ENCODE results near the gene KCND1. TPM values are rescaled to one million over a fixed set of nuclear protein-coding genes. Genes with fewer than 3 reads are reported as not detected.

KCND1 gene
- total and polyA plus RNA-seq, 8 donors, result 0.15 to 2.4 (median 0.45) TPM; not detected in 3

DNA sequence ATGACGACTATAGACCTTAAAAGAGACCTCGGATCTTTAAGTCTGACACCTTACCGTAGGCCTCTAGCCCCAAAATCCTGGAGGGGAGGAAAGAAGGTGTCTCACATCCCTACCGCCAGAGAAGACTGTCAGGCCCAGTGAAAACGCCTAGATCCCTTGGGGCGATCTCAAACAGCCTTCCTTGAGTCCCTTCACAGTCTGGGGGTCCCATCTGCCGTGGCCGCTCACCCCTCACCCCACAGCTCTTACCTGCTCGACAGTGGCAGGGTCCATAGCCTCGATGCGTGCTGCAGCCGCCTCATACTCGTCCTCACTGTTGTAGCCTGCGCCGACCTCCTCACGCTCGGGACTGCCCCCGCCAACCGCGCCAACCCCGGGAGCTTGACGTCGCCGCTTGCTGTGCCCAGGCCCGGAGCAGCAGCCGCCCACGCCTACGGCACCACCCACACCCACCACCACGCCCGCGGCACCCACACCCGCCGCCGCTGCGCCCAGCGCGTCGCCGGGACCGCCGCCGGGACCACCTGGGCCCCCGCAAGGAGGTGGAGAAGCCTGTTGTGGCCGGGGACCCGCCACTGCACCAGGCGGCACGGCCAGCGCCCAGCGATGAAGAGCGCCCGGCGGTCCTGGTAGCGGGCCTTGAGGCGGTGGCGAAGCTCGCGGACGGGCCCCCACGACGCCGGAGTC lies 14.8 kb downstream of the KCND1 start:
- TF ChIP-seq POLR2A (IDR thresholded peaks at IDR 0.05), result no peak
- TF ChIP-seq POLR2AphosphoS5 (IDR thresholded peaks at IDR 0.05), result no peak
- TF ChIP-seq, protein P1, sequence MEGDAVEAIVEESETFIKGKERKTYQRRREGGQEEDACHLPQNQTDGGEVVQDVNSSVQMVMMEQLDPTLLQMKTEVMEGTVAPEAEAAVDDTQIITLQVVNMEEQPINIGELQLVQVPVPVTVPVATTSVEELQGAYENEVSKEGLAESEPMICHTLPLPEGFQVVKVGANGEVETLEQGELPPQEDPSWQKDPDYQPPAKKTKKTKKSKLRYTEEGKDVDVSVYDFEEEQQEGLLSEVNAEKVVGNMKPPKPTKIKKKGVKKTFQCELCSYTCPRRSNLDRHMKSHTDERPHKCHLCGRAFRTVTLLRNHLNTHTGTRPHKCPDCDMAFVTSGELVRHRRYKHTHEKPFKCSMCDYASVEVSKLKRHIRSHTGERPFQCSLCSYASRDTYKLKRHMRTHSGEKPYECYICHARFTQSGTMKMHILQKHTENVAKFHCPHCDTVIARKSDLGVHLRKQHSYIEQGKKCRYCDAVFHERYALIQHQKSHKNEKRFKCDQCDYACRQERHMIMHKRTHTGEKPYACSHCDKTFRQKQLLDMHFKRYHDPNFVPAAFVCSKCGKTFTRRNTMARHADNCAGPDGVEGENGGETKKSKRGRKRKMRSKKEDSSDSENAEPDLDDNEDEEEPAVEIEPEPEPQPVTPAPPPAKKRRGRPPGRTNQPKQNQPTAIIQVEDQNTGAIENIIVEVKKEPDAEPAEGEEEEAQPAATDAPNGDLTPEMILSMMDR (IDR thresholded peaks at IDR 0.05), result no peak
- TF ChIP-seq EP300 (IDR thresholded peaks at IDR 0.05), result no peak
- intact Hi-C loops (cut with DNase I; ENCODE audit: low total_unique reads), result no loop called here
- Histone ChIP-seq H3K4me1 (peaks cover 0 to 58% (median 39%) of the 10 kb centered on the region in 4 donors), H3K9me3 (no peaks in the 10 kb centered on the region), H3K36me3 (peaks cover 0 to 17% (median 8%) of the 10 kb centered on the region in 4 donors), H3K27me3 (no peaks in the 10 kb centered on the region), H3K4me3 (peak overlapping the region; percentile 59 to 77 (median 68)), H3K27ac (peak overlapping the region; percentile 92 to 97 (median 93))
- DNase-seq, result peak; percentile 41 to 63
- WGBS, 5 donors, result 1 to 44% (median 7%) methylated on average over 19 to 60 of the region's 61 CpGs

DNA sequence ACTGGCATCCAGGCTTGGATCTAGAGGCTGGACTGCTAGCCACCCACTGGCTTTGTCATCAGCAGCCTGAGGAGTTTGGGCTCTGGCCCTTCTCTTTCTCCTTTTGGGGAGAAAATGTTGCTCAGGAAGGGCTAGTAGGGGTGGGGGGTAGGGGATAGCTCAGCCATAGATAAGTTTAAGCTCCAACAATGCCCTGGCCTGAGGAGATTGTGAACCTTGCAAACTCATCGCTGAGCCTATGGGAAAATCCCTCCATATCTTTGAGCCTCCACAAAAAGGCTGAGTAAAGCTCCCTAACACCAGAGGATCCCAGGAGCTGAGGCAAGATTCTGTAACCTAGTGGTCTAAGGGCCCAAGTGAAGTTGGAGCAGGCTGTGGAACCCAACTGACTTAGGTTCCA lies 23.1 kb downstream of the KCND1 start:
- WGBS, 5 donors, result 73 to 100% (median 98%) methylated on average over 1 of the region's 1 CpG; no CpG with 5 or more reads in 1 of the 5 donors

DNA sequence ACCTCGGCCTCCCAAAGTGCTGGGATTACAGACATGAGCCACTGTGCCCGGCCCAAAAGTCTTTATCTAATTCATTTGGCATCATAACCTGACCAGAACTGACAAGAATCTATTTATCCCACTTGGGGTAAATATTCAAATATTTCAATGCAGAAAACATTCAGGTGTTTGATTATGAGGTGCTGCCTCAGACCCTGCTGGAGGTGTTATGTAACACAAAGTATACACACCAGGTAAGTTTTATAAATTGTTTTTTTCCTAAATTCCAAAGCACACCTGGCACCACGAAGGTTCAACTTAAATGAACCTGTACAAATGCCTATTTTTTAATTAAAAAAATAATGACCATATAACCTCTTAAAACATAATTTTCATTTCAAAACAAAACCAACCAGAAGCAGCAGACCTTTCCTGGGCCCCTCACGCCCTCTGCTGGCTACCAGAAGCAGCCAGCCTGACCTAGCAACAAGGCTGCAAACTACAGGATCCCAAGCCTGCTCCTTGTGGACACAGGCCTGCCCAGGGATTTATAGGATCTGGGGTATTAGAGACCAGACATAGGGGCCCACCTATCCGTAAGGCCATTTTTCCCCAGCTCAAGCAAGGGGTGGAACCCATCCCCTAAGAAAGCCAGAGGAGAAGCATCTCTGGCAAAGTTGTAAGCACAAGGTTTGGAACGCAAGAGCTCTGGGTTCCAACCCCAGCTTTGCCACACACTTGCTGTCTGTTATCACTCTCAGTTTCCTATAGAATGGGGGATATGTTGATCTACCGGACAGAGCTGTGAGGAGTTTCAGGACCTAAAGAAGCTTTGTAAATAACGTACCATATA lies 25.9 kb downstream of the KCND1 start:
- WGBS, 5 donors, result 33 to 49% (median 40%) methylated on average over 8 of the region's 8 CpGs
- Histone ChIP-seq H3K4me1 (peaks cover 3 to 38% (median 23%) of the 10 kb centered on the region in 4 donors), H3K36me3 (peaks cover 0 to 17% (median 6%) of the 10 kb centered on the region in 4 donors), H3K27ac (no peak overlapping the region), H3K27me3 (no peaks in the 10 kb centered on the region), H3K4me3 (no peak overlapping the region), H3K9me3 (no peaks in the 10 kb centered on the region)
- intact Hi-C loops (cut with DNase I; ENCODE audit: low total_unique reads), result no loop called here
- DNase-seq, result peak; percentile 58 to 78
- TF ChIP-seq EP300 (IDR thresholded peaks at IDR 0.05), result no peak
- TF ChIP-seq, protein P1 (IDR thresholded peaks at IDR 0.05), result peak in 5 of 7 experiments; percentile 22 to 71 (median 57)
- TF ChIP-seq POLR2A (IDR thresholded peaks at IDR 0.05), result no peak

More for the DNA sequence above, 23.1 kb downstream of the KCND1 start:
- H3K9me3 ChIP-seq, result no peaks in the 10 kb centered on the region
- no peak for TF ChIP-seq POLR2A (IDR thresholded peaks at IDR 0.05)
- TF ChIP-seq, protein P1 (IDR thresholded peaks at IDR 0.05), result no peak
- TF ChIP-seq POLR2AphosphoS5 (IDR thresholded peaks at IDR 0.05), result no peak
- TF ChIP-seq EP300 (IDR thresholded peaks at IDR 0.05), result no peak
- H3K27ac ChIP-seq, result no peak overlapping the region
- intact Hi-C loops (cut with DNase I; ENCODE audit: low total_unique reads), result no loop called here
- no peak overlapping the region for H3K4me3 ChIP-seq
- no peak for DNase-seq
- peaks cover 3 to 43% (median 19%) of the 10 kb centered on the region in 4 donors for H3K4me1 ChIP-seq
- H3K36me3 ChIP-seq, result peaks cover 0 to 11% (median 2%) of the 10 kb centered on the region in 4 donors
- H3K27me3 ChIP-seq, result no peaks in the 10 kb centered on the region

DNA sequence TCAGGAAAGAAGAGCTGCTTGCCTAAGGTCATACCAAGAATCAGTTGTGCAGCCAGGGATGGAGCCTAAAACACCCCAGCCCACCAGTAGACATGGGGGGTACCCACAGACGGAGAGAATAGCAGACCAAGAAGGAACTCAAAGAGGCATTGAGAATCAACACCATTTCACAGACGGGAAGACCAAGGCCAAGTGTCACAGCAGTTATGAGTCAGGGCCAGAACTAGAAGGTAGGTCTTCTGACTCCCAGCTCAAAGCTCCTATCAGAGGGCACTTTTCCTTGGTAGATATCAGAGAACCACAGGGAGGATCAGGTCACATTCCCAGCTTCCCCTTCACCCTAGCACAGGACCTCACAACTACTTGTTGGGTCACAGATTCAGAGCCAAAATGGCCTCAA lies 28.7 kb downstream of the KCND1 start:
- Histone ChIP-seq H3K36me3 (peaks cover 0 to 17% (median 12%) of the 10 kb centered on the region in 4 donors), H3K27ac (no peak overlapping the region), H3K9me3 (no peaks in the 10 kb centered on the region), H3K27me3 (no peaks in the 10 kb centered on the region), H3K4me1 (peaks cover 3 to 57% (median 42%) of the 10 kb centered on the region in 4 donors), H3K4me3 (no peak overlapping the region)
- TF ChIP-seq EP300 (IDR thresholded peaks at IDR 0.05) (no peak), POLR2AphosphoS5 (IDR thresholded peaks at IDR 0.05) (no peak), POLR2A (IDR thresholded peaks at IDR 0.05) (no peak)
- TF ChIP-seq, protein P1 (IDR thresholded peaks at IDR 0.05), result no peak
- intact Hi-C loops (cut with DNase I; ENCODE audit: low total_unique reads), result no loop called here
- DNase-seq, result no peak
- WGBS, 5 donors, result 49 to 89% (median 77%) methylated on average over 2 of the region's 2 CpGs

All from stomach (tissue), 9 donors.